Ureter (tissue), 1 donor: ENCODE measurements around the gene ZBTB5. TPM values are rescaled to one million over a fixed set of nuclear protein-coding genes. Genes with fewer than 3 reads are reported as not detected.
"Not testable (repeated sequence)": the region's sequence is repeated elsewhere in the genome, so short reads cannot be mapped to it uniquely, and the experiment has no call there.

Experiments used
- DNase-seq: peaks from one replicate; pipeline ENCODE4 v3.0.0-alpha.2; 2020; ENCODE audit warnings: low spot score
- total RNA-seq: library from RNA; stranded (reverse); gene quantifications from one replicate; pipeline ENCODE4 v1.2.4, GENCODE V29; 2023
- donor health status: DM: yes; HTN: yes; CAD: no.

The ZBTB5 gene
- total RNA-seq, 1 donor from 2014 or later, result 12.6 TPM

GRCh38 chr9:37405764-37406380, 59.4 kb downstream of the ZBTB5 start:
- no peak for DNase-seq

GRCh38 chr9:37405350-37405749, 59.9 kb downstream of the ZBTB5 start:
- no peak for DNase-seq

GRCh38 chr9:37404590-37404989, 60.7 kb downstream of the ZBTB5 start:
- DNase-seq, result no peak

- DNase-seq, result no peak
Measured at GRCh38 chr9:37399336-37399735, 65.9 kb downstream of the ZBTB5 start.

GRCh38 chr9:37398464-37399025, 66.7 kb downstream of the ZBTB5 start:
- no peak for DNase-seq

GRCh38 chr9:37397948-37398347, 67.3 kb downstream of the ZBTB5 start:
- DNase-seq, result not testable (repeated sequence)

- no peak for DNase-seq
Measured at GRCh38 chr9:37395663-37396062, 69.6 kb downstream of the ZBTB5 start.

GRCh38 chr9:37395229-37395628, 70.0 kb downstream of the ZBTB5 start:
- DNase-seq, result no peak

- no peak for DNase-seq
Measured at GRCh38 chr9:37392272-37392671, 73.0 kb downstream of the ZBTB5 start.

- DNase-seq, result no peak
Measured at GRCh38 chr9:37390759-37391158, 74.5 kb downstream of the ZBTB5 start.

Other genes with a start within 250 kb of the ZBTB5 start
- 74.2 TPM for gene GRHPR, start 42.8 kb downstream of the ZBTB5 start, total RNA-seq
- 27.5 TPM for gene POLR1E, start 20.5 kb upstream of the ZBTB5 start, total RNA-seq
- 7.5 TPM for gene FBXO10, start 110.9 kb upstream of the ZBTB5 start, total RNA-seq
- 72.7 TPM for gene TOMM5, start 127.1 kb upstream of the ZBTB5 start, total RNA-seq
- gene FRMPD1, start 185.5 kb upstream of the ZBTB5 start, total RNA-seq, result not detected